Suppressor macrophage treated with lipopolysaccharide for 1 hour (primary cell): ENCODE data around the gene CNTNAP2.

ENCODE experiments used
- DNase-seq, 3 donors: peaks; one replicate each; pipeline ENCODE4 v3.0.0-alpha.2; 2020 to 2022

Gene CNTNAP2

GRCh38 chr7:146116521-146117222, at the start of gene CNTNAP2:
TSS of gene CNTNAP2 (plus strand) at chr7:146116801. CDS start at chr7:146116877, 76 bp downstream.
- DNase-seq, result peak in 2 of 3 donors; percentile 2 to 5

- no peak for DNase-seq
Observed at GRCh38 chr7:146067880-146068279, 48.7 kb upstream of the CNTNAP2 start.

- no peak for DNase-seq
Observed at GRCh38 chr7:146074195-146074765, 42.3 kb upstream of the CNTNAP2 start.

GRCh38 chr7:146076344-146076743, 40.3 kb upstream of the CNTNAP2 start:
- no peak for DNase-seq

GRCh38 chr7:146084086-146084485, 32.5 kb upstream of the CNTNAP2 start:
- no peak for DNase-seq

GRCh38 chr7:146090023-146090645, 26.5 kb upstream of the CNTNAP2 start:
- peak; percentile 7 to 37 (median 22) for DNase-seq

- DNase-seq, result no peak
Observed at GRCh38 chr7:146094356-146094755, 22.2 kb upstream of the CNTNAP2 start.

- no peak for DNase-seq
Observed at GRCh38 chr7:146096994-146097393, 19.6 kb upstream of the CNTNAP2 start.

GRCh38 chr7:146106319-146106718, 10.3 kb upstream of the CNTNAP2 start:
- no peak for DNase-seq

- DNase-seq, result no peak
Observed at GRCh38 chr7:146112755-146113154, 3.8 kb upstream of the CNTNAP2 start.

- no peak for DNase-seq
Observed at GRCh38 chr7:146115548-146115850, 1.1 kb upstream of the CNTNAP2 start.

GRCh38 chr7:146115851-146116520, 615 bp upstream of the CNTNAP2 start:
- peak in 2 of 3 donors; percentile 44 to 50 for DNase-seq

- DNase-seq, result no peak
Observed at GRCh38 chr7:146117576-146117975, 975 bp downstream of the CNTNAP2 start.

- no peak for DNase-seq
Observed at GRCh38 chr7:146119002-146119401, 2.4 kb downstream of the CNTNAP2 start.

GRCh38 chr7:146123715-146124114, 7.1 kb downstream of the CNTNAP2 start:
- DNase-seq, result no peak

GRCh38 chr7:146126767-146127509, 10.3 kb downstream of the CNTNAP2 start:
- DNase-seq, result no peak

GRCh38 chr7:146129296-146129695, 12.7 kb downstream of the CNTNAP2 start:
- no peak for DNase-seq

- no peak for DNase-seq
Observed at GRCh38 chr7:146129997-146130396, 13.4 kb downstream of the CNTNAP2 start.

- DNase-seq, result no peak
Observed at GRCh38 chr7:146131701-146132100, 15.1 kb downstream of the CNTNAP2 start.

GRCh38 chr7:146136357-146136875, 19.8 kb downstream of the CNTNAP2 start:
- no peak for DNase-seq

- DNase-seq, result no peak
Observed at GRCh38 chr7:146138926-146139325, 22.3 kb downstream of the CNTNAP2 start.

- DNase-seq, result no peak
Observed at GRCh38 chr7:146146831-146147486, 30.4 kb downstream of the CNTNAP2 start.
